Measurements from ENCODE around the gene SIGLEC15.
"Not testable (repeated sequence)": the region's sequence is repeated elsewhere in the genome, so short reads cannot be mapped to it uniquely, and the experiment has no call there.

The SIGLEC15 gene

DNA sequence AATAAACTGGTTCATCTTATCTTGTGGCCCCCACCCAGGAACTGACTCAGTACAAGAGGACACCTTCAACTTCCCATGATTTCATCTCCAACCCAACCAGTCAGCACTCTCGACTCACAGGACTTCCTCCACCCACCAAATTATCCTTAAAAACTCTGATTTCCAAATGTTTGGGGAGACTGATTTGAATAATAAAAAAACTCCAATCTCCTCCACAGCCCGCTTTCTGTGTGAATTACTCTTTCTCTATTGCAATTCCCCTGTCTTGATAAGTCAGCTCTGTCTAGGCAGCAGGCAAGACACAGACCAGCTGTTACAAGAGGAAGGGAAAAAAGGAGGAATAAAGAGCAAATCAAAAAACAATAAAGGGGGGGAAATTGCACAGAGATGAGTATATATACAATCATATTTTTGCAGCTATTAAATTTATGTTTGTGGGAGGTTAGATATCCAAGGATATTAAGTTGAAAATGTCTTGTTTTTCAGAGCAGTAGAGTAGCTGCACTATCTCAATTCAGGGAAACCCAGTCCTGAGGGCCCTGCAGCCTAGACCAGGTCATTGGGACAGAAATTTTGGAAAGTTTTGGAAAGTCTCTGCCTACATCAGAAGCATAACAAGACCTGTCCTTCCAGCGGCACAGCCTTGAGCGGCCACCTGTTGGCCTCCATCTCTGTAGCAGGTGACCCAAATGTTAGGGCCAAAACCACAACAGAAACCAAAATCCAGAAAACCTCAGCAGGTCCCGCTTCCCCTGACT lies 32.8 kb upstream of the SIGLEC15 start:
- Histone ChIP-seq H3K9ac (ENCODE audit: low read length) (no peak overlapping the region), H3K9me3 (ENCODE audit: control insufficient read depth, low read length) (no peaks in the 10 kb centered on the region), H3K4me3 (ENCODE audit: low read length) (no peak overlapping the region), H3K36me3 (ENCODE audit: control insufficient read depth, insufficient read depth, low read length, severe bottlenecking) (no peaks in the 10 kb centered on the region), H3K4me1 (ENCODE audit: control insufficient read depth, insufficient read depth, low read length) (peaks cover 11% of the 10 kb centered on the region), H3K27me3 (replicated peaks; ENCODE audit: control insufficient read depth, insufficient read depth, low read length) (no peaks in the 10 kb centered on the region)
- no peak for DNase-seq (ENCODE audit: low read depth)

DNA sequence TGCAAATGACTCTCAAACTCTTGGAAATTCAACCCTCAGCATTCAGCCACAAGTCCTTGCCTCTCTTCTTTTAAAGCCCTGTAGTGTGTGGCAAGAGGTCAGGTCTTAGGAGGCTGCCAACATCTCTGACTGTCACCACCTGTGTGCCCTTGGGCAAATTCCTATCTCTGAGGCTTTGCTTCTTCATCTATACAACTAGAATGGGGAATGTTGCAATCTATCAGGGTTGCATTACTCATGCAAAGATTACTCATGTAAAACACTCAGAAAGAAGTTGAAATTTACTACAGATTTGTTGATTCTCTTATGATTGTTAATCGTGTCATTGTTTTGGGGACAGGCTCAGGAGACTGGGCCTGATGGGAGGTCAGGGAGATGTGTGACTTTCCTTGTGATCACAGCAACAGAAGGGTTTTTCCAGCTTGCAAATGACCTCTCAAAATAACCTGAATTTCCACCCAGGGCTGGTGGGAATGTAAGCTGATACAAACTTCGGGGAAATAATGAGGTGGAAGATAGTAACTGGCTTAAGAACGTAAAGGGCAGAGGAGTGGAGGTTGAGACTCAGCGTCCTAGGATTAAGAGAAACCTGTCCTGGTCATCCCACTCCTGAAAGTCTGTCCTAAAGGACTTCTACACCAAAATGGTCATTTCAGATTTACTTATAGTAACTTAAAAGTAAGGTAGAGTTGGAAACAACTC lies 32.1 kb upstream of the SIGLEC15 start:
- H3K9me3 ChIP-seq (ENCODE audit: control insufficient read depth, low read length), result no peaks in the 10 kb centered on the region
- peaks cover 11% of the 10 kb centered on the region for H3K4me1 ChIP-seq (ENCODE audit: control insufficient read depth, insufficient read depth, low read length)
- no peaks in the 10 kb centered on the region for H3K36me3 ChIP-seq (ENCODE audit: control insufficient read depth, insufficient read depth, low read length, severe bottlenecking)
- H3K9ac ChIP-seq (ENCODE audit: low read length), result no peak overlapping the region
- peak; percentile 93 for DNase-seq (ENCODE audit: low read depth)
- H3K27me3 ChIP-seq (replicated peaks; ENCODE audit: control insufficient read depth, insufficient read depth, low read length), result no peaks in the 10 kb centered on the region
- peak overlapping the region; percentile 35 for H3K4me3 ChIP-seq (ENCODE audit: low read length)

DNA sequence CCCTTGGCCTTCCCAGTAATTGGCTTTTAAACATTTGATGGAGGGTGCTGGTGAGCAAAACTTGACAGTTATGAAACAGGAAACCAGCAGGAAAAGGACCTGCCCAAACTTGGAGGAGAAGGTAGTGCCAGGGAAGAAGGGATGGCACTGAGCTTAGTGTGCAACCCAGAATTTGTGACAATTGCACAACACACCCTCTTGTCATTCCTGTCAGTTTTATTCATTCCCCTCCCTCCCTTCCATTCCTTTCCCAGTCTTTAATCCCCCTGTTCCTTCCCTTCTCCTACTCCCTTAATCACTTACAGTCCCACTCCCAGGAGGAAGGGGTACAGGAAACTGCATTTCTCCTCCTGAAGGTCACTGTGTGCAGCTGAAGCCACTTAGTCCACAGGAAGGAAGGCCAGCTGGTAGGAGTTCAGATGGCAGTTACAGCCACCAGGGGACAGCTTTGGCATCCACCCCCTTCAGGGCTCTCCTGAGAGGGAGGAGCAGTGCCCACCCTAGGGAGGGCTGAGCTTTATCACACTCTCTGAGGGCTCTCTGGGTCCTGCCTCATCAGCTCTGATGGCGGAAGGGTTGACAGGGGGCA lies 24.0 kb upstream of the SIGLEC15 start:
- Histone ChIP-seq H3K9ac (ENCODE audit: low read length) (no peak overlapping the region), H3K4me3 (ENCODE audit: low read length) (no peak overlapping the region), H3K4me1 (ENCODE audit: control insufficient read depth, insufficient read depth, low read length) (peaks cover 21% of the 10 kb centered on the region), H3K9me3 (ENCODE audit: control insufficient read depth, low read length) (peaks cover 22% of the 10 kb centered on the region), H3K36me3 (ENCODE audit: control insufficient read depth, insufficient read depth, low read length, severe bottlenecking) (no peaks in the 10 kb centered on the region), H3K27me3 (replicated peaks; ENCODE audit: control insufficient read depth, insufficient read depth, low read length) (no peaks in the 10 kb centered on the region)
- DNase-seq (ENCODE audit: low read depth), result no peak

DNA sequence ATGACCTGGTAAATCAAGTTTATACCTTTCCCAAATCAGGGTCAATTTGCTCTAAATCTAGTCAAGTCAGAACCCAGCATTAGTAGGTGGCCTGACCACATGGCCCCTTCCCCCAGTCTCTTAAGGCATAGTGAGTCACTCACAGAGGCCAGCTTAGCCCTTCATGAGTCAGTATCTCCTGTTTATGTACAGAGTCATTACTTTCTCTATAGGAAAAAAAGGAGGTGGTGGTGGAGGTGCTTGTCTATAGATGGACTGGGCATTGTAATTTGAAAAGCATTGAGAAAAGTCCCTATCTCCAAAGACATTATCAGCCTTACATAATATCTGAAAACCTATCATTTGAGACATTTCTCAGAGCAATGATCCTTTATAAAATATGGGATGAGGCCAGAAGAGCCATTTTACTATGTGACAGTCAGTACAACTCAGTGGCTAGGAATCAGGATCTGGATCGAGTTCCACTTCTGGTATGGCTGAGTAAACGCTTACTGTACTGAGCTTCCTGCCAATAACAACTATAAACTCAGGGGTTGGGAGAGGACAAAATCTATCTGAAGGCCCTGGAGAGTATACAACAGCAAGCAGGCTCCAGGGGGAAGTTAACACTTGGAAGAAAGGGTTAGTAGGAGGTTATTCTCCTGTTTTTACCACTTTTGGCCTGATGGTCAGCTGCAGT lies 22.5 kb upstream of the SIGLEC15 start:
- peaks cover 22% of the 10 kb centered on the region for H3K9me3 ChIP-seq (ENCODE audit: control insufficient read depth, low read length)
- peak overlapping the region; percentile 61 for H3K9ac ChIP-seq (ENCODE audit: low read length)
- H3K4me1 ChIP-seq (ENCODE audit: control insufficient read depth, insufficient read depth, low read length), result peaks cover 25% of the 10 kb centered on the region
- no peaks in the 10 kb centered on the region for H3K27me3 ChIP-seq (replicated peaks; ENCODE audit: control insufficient read depth, insufficient read depth, low read length)
- peak; percentile 86 for DNase-seq (ENCODE audit: low read depth)
- H3K36me3 ChIP-seq (ENCODE audit: control insufficient read depth, insufficient read depth, low read length, severe bottlenecking), result no peaks in the 10 kb centered on the region
- H3K4me3 ChIP-seq (ENCODE audit: low read length), result peak overlapping the region; percentile 30

DNA sequence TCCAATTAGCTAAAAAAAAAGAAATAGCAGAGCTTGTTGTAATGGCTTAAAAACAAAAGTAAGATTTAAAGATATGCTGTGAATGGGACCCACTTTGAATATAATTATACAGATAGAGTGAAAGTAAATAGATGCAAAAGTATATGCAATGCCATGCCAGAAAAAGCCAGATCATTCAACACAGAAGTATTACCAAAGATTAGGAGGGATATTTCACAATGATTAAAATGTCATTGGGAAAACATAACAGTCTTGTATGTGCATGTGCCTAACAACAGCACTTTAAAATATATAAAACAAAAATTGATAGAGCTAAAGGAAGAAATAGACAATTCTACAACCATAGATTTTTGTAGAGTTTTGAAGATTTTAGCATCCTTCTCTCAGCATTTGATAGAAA lies 19.9 kb upstream of the SIGLEC15 start:
- no peak overlapping the region for H3K9ac ChIP-seq (ENCODE audit: low read length)
- no peaks in the 10 kb centered on the region for H3K27me3 ChIP-seq (replicated peaks; ENCODE audit: control insufficient read depth, insufficient read depth, low read length)
- H3K36me3 ChIP-seq (ENCODE audit: control insufficient read depth, insufficient read depth, low read length, severe bottlenecking), result no peaks in the 10 kb centered on the region
- no peak for DNase-seq (ENCODE audit: low read depth)
- H3K9me3 ChIP-seq (ENCODE audit: control insufficient read depth, low read length), result peaks cover 22% of the 10 kb centered on the region
- H3K4me1 ChIP-seq (ENCODE audit: control insufficient read depth, insufficient read depth, low read length), result peaks cover 25% of the 10 kb centered on the region
- peak overlapping the region; percentile 57 for H3K4me3 ChIP-seq (ENCODE audit: low read length)

DNA sequence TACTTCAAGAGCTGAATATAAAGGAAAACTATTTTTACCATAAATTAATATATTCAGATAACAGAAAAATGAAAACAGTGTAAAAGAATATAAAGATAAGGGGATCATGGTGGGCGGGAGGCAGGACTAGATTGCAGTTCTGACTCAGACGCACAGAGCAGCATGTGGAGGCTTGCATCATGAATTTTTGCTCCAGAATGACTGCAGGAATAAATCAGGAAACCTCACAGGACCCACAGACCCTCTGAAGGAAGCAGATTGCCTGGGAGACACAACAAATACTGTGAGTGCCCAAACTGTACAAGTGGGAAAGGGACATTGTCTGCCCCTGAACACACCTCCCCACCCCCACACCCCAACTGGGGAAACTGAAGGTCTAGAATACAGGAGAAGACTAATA lies 19.2 kb upstream of the SIGLEC15 start:
- H3K4me3 ChIP-seq (ENCODE audit: low read length), result peak overlapping the region; percentile 57
- H3K9me3 ChIP-seq (ENCODE audit: control insufficient read depth, low read length), result peaks cover 22% of the 10 kb centered on the region
- H3K27me3 ChIP-seq (replicated peaks; ENCODE audit: control insufficient read depth, insufficient read depth, low read length), result no peaks in the 10 kb centered on the region
- H3K36me3 ChIP-seq (ENCODE audit: control insufficient read depth, insufficient read depth, low read length, severe bottlenecking), result no peaks in the 10 kb centered on the region
- no peak for DNase-seq (ENCODE audit: low read depth)
- H3K9ac ChIP-seq (ENCODE audit: low read length), result no peak overlapping the region
- peaks cover 24% of the 10 kb centered on the region for H3K4me1 ChIP-seq (ENCODE audit: control insufficient read depth, insufficient read depth, low read length)

DNA sequence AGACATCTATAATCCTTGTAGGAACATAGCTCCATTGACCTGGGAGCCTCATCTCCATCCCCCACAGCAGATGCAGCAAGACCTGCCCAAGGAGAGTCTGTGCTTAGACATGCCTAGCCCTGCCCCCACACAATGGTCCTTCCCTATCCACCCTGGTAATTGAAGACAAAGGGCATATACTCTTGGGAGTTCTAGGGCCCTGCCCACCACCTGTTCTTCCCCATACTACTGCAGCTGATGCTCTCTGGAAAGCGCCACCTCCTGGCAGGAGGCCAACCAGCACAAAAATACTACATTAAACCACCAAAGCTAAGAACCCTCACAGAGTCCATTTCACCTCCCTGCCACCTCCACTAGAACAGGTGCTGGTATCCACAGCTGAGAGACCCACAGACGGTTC lies 18.3 kb upstream of the SIGLEC15 start:
- not testable (repeated sequence) for H3K36me3 ChIP-seq (ENCODE audit: control insufficient read depth, insufficient read depth, low read length, severe bottlenecking); H3K27me3 ChIP-seq (replicated peaks; ENCODE audit: control insufficient read depth, insufficient read depth, low read length); DNase-seq (ENCODE audit: low read depth); H3K9ac ChIP-seq (ENCODE audit: low read length)
- Histone ChIP-seq H3K9me3 (ENCODE audit: control insufficient read depth, low read length) (peaks cover 22% of the 10 kb centered on the region), H3K4me1 (ENCODE audit: control insufficient read depth, insufficient read depth, low read length) (peaks cover 14% of the 10 kb centered on the region), H3K4me3 (ENCODE audit: low read length) (peak overlapping the region; percentile 29)

DNA sequence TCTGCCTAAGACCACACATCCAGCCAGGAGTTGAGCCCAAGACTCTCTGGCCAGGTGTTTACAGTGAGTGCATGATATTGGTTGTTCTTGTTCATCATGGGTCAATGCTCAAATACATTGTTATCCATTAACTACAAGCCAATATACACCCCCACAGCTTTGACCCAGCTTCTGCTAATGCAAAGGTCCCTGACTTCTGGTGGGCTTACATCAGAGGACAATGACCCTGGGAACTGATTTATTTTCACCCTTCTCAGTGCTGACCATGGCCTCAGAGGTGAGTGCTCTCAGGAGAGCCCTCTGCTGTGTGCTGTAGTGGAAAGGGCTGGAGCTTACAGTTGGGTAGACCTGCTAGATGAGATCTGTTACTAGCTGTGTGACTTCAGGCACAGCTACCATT lies 10.7 kb upstream of the SIGLEC15 start:
- not testable (repeated sequence) for H3K4me3 ChIP-seq (ENCODE audit: low read length); H3K4me1 ChIP-seq (ENCODE audit: control insufficient read depth, insufficient read depth, low read length); H3K9me3 ChIP-seq (ENCODE audit: control insufficient read depth, low read length); H3K9ac ChIP-seq (ENCODE audit: low read length); H3K27me3 ChIP-seq (replicated peaks; ENCODE audit: control insufficient read depth, insufficient read depth, low read length); DNase-seq (ENCODE audit: low read depth); H3K36me3 ChIP-seq (ENCODE audit: control insufficient read depth, insufficient read depth, low read length, severe bottlenecking)

DNA sequence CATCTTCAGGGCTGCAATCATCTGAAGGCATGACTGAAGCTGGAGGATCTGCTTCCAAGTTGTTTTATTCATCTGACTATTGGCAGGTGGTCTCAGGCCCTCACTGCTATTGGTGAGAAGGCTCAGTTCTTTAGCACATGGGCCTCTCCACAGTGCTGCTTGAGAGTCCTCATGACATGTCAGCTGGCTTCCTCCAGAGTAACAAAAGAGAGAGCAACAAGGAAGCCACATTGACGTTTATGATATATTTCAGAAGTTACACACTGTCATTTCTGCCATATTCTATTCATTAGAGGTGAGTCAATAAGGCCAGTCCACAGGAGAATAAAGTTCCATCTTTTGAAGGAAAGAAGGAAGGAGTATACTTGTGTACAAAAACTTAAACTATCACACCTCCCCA lies 7.9 kb upstream of the SIGLEC15 start:
- DNase-seq (ENCODE audit: low read depth), result no peak
- H3K9me3 ChIP-seq (ENCODE audit: control insufficient read depth, low read length), result no peaks in the 10 kb centered on the region
- no peaks in the 10 kb centered on the region for H3K27me3 ChIP-seq (replicated peaks; ENCODE audit: control insufficient read depth, insufficient read depth, low read length)
- H3K4me1 ChIP-seq (ENCODE audit: control insufficient read depth, insufficient read depth, low read length), result no peaks in the 10 kb centered on the region
- H3K36me3 ChIP-seq (ENCODE audit: control insufficient read depth, insufficient read depth, low read length, severe bottlenecking), result no peaks in the 10 kb centered on the region
- H3K4me3 ChIP-seq (ENCODE audit: low read length), result no peak overlapping the region
- no peak overlapping the region for H3K9ac ChIP-seq (ENCODE audit: low read length)

DNA sequence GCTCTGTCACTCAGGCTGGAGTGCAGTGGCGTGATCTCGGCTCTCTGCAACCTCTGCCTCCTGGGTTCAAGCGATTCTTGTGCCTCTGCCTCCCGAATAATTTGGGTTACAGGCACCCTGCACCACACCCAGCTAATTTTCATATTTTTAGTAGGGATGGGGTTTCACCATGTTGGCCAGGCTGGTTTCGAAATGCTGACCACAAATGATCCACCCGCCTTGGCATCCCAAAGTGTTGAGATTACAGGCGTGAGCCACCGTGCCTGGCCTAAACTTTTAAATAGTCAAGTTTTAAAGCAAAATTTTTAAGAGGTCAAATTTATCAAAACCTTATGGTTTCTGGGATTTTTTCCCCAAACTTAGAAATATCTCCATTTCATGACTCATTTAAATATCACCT lies 6.7 kb upstream of the SIGLEC15 start:
- not testable (repeated sequence) for H3K9me3 ChIP-seq (ENCODE audit: control insufficient read depth, low read length); H3K4me1 ChIP-seq (ENCODE audit: control insufficient read depth, insufficient read depth, low read length); H3K27me3 ChIP-seq (replicated peaks; ENCODE audit: control insufficient read depth, insufficient read depth, low read length); H3K4me3 ChIP-seq (ENCODE audit: low read length); DNase-seq (ENCODE audit: low read depth); H3K9ac ChIP-seq (ENCODE audit: low read length); H3K36me3 ChIP-seq (ENCODE audit: control insufficient read depth, insufficient read depth, low read length, severe bottlenecking)

DNA sequence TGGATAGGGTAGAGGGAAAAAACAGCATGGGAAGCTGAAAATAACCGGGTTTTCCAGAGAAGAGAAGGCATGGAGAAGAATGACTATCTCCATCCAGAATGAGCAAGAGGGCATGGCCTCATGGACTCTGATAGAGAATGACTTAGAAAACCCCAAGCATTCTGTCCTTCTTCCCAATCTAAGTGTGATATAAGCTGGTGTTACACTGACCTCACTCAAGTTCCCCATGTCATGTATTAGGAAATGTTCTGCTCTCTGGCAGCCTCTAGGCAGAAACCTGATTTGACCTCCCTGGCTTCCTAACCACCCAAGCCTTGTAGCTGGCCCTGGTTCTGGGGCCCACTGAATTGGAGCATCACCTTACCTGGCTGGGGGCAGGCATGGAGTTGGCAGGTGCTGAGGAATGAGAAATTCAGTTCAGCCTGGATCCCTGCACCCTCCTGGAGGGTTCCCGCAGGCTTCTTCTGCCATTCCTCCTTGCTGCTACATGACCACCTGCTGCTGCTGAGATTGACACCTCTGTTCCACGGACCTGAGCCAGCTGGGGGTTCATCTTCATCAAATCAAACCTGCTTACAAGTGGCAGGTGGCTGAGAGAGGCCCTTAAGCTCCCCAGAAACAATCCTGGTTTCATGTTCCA lies 5.2 kb upstream of the SIGLEC15 start:
- no peaks in the 10 kb centered on the region for H3K36me3 ChIP-seq (ENCODE audit: control insufficient read depth, insufficient read depth, low read length, severe bottlenecking)
- H3K4me1 ChIP-seq (ENCODE audit: control insufficient read depth, insufficient read depth, low read length), result no peaks in the 10 kb centered on the region
- no peak for DNase-seq (ENCODE audit: low read depth)

More for the DNA sequence above, 5.2 kb upstream of the SIGLEC15 start:
- no peak overlapping the region for H3K4me3 ChIP-seq (ENCODE audit: low read length)
- H3K27me3 ChIP-seq (replicated peaks; ENCODE audit: control insufficient read depth, insufficient read depth, low read length), result no peaks in the 10 kb centered on the region
- no peaks in the 10 kb centered on the region for H3K9me3 ChIP-seq (ENCODE audit: control insufficient read depth, low read length)
- H3K9ac ChIP-seq (ENCODE audit: low read length), result no peak overlapping the region
